Measurements from ENCODE around the gene LNP1. TPM values are rescaled to one million over a fixed set of nuclear protein-coding genes. Genes with fewer than 3 reads are reported as not detected.

Gene LNP1
- polyA plus RNA-seq, 1 donor (not counting 4 experiments of a cell fraction or from before 2014, with no cell fraction given), result 0.64 TPM

GRCh38 chr3:100468676-100469075 is 67.3 kb downstream of the LNP1 start:
- H4K20me1 ChIP-seq (ENCODE audit: control insufficient read depth, extremely low read depth, insufficient read depth, low read length), result no peaks in the 10 kb centered on the region
- no peak for FAIRE-seq
- no peaks in the 10 kb centered on the region for H3K9me1 ChIP-seq (ENCODE audit: control insufficient read depth, extremely low read depth, insufficient read depth, low read length)
- no peaks in the 10 kb centered on the region for H3K79me2 ChIP-seq (ENCODE audit: control insufficient read depth, insufficient read depth, low read length)
- no peak overlapping the region for H3K4me2 ChIP-seq (ENCODE audit: control insufficient read depth, extremely low read depth, insufficient read depth, low read depth, low read length)
- H3K36me3 ChIP-seq (ENCODE audit: control insufficient read depth in 2 of 2, extremely low read depth in 1 of 2, insufficient read depth in 2 of 2, low read length in 2 of 2), result no peaks in the 10 kb centered on the region
- no peak overlapping the region for H3K27ac ChIP-seq (ENCODE audit: control insufficient read depth, insufficient read depth, low read length)
- no peak overlapping the region for H3K4me3 ChIP-seq (ENCODE audit: control insufficient read depth in 2 of 3, extremely low read depth in 1 of 3, insufficient read depth in 2 of 3, low read depth in 1 of 3, low read length in 3 of 3)
- H3K27me3 ChIP-seq (ENCODE audit: control insufficient read depth, extremely low read depth, insufficient read depth, low read length), result no peaks in the 10 kb centered on the region
- no peak for DNase-seq (ENCODE audit: low read depth, low spot score)
- dilution Hi-C loops (cut with MboI; ENCODE audit: extremely low pct_ligation_motif_present, low sequenced_read_pairs), result no loop called here
- TF ChIP-seq CTCF (optimal IDR thresholded peaks at IDR 0.05 in 1 of 3, IDR thresholded peaks at IDR 0.05 in 1 of 3, conservative IDR thresholded peaks at IDR 0.05 in 1 of 3; ENCODE audit: extremely low read depth in 1 of 3, insufficient read depth in 2 of 3, low read length in 3 of 3), result no peak
- TF ChIP-seq EZH2 (IDR thresholded peaks at IDR 0.05; ENCODE audit: low read length), result no peak
- peaks cover 4% of the 10 kb centered on the region for H3K4me1 ChIP-seq (ENCODE audit: control insufficient read depth, extremely low read depth, insufficient read depth, low read length)
- H3K9ac ChIP-seq (ENCODE audit: control insufficient read depth, extremely low read depth, insufficient read depth, low read length), result no peak overlapping the region
- no peaks in the 10 kb centered on the region for H3K9me3 ChIP-seq (ENCODE audit: control insufficient read depth, low read depth, low read length)
- no peak overlapping the region for H2AFZ ChIP-seq (ENCODE audit: control insufficient read depth, low read length)

GRCh38 chr3:100470951-100471350 is 69.6 kb downstream of the LNP1 start:
- H3K79me2 ChIP-seq (ENCODE audit: control insufficient read depth, insufficient read depth, low read length), result no peaks in the 10 kb centered on the region
- H3K9me1 ChIP-seq (ENCODE audit: control insufficient read depth, extremely low read depth, insufficient read depth, low read length), result no peaks in the 10 kb centered on the region
- dilution Hi-C loops (cut with MboI; ENCODE audit: extremely low pct_ligation_motif_present, low sequenced_read_pairs), result no loop called here
- H3K4me3 ChIP-seq (ENCODE audit: control insufficient read depth in 2 of 3, extremely low read depth in 1 of 3, insufficient read depth in 2 of 3, low read depth in 1 of 3, low read length in 3 of 3), result no peak overlapping the region
- DNase-seq (ENCODE audit: low read depth, low spot score) (no peak), FAIRE-seq (no peak)
- no peak overlapping the region for H3K27ac ChIP-seq (ENCODE audit: control insufficient read depth, insufficient read depth, low read length)
- H3K9ac ChIP-seq (ENCODE audit: control insufficient read depth, extremely low read depth, insufficient read depth, low read length), result no peak overlapping the region
- H3K27me3 ChIP-seq (ENCODE audit: control insufficient read depth, extremely low read depth, insufficient read depth, low read length), result no peaks in the 10 kb centered on the region
- no peaks in the 10 kb centered on the region for H3K36me3 ChIP-seq (ENCODE audit: control insufficient read depth in 2 of 2, extremely low read depth in 1 of 2, insufficient read depth in 2 of 2, low read length in 2 of 2)
- H3K4me1 ChIP-seq (ENCODE audit: control insufficient read depth, extremely low read depth, insufficient read depth, low read length), result no peaks in the 10 kb centered on the region
- H4K20me1 ChIP-seq (ENCODE audit: control insufficient read depth, extremely low read depth, insufficient read depth, low read length), result no peaks in the 10 kb centered on the region
- H2AFZ ChIP-seq (ENCODE audit: control insufficient read depth, low read length), result no peak overlapping the region
- no peak overlapping the region for H3K4me2 ChIP-seq (ENCODE audit: control insufficient read depth, extremely low read depth, insufficient read depth, low read depth, low read length)
- TF ChIP-seq CTCF (optimal IDR thresholded peaks at IDR 0.05 in 1 of 3, IDR thresholded peaks at IDR 0.05 in 1 of 3, conservative IDR thresholded peaks at IDR 0.05 in 1 of 3; ENCODE audit: extremely low read depth in 1 of 3, insufficient read depth in 2 of 3, low read length in 3 of 3), result no peak
- TF ChIP-seq EZH2 (IDR thresholded peaks at IDR 0.05; ENCODE audit: low read length), result no peak
- H3K9me3 ChIP-seq (ENCODE audit: control insufficient read depth, low read depth, low read length), result no peaks in the 10 kb centered on the region

Measured in keratinocyte (primary cell).